Inflammatory macrophage treated with lipopolysaccharide for 4 hours (primary cell): ENCODE measurements around the gene SFRP5.
A peak's percentile ranks its signal among the peaks of the same experiment; 100 is the strongest.

ENCODE experiments used
- DNase-seq: peaks from one replicate; pipeline ENCODE4 v3.0.0-alpha.2; 2020

SFRP5 gene, protein sequence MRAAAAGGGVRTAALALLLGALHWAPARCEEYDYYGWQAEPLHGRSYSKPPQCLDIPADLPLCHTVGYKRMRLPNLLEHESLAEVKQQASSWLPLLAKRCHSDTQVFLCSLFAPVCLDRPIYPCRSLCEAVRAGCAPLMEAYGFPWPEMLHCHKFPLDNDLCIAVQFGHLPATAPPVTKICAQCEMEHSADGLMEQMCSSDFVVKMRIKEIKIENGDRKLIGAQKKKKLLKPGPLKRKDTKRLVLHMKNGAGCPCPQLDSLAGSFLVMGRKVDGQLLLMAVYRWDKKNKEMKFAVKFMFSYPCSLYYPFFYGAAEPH

DNA sequence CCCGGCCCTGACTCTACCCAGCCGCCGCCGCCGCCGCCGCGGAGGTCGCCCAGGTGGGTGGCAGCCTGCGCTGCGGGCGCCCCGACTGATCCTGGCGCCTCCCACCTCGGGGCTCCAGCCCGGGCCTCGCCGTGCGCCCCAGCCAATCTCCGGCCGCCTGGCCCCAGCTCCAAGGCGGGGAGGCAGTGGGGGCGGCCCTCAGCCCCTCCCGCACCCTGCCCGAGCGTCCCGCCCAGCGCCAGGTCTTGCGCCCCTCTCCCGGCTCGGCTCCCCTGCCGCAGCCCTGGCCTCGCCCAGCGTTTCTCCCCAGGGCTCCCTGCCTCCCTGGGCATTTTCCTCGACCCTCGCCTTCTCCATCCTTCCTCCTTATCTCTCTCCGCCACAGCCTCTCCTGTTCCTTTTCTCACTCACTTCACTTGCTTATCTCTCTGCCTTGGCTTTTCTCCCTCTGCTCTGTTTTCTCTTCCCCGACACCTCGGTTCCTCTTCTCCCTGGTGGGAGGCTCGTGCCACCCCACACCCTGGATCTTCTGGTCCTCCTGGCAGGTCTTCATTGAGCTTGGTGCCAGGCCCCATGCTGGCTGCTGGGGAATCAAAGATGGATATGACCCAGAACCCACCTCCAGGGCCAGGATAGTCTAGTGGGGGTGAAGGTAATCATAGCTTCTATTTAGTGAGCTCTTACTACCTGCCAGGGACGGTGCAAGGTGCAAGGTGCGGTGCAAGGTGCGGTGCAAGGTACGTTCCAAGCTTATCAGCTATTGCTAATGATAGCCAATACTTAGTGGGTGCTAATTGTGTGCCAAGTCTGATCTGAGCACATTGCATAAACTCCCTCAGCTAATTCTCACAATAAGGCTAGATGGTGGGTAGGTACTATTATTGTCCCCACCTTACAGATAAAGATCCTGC is at the start of gene SFRP5:
TSS of gene SFRP5 (minus strand) at position 87 of the 911 bp plus-strand sequence. CDS start 166 bp downstream, outside the sequence.
- no peak for DNase-seq

DNA sequence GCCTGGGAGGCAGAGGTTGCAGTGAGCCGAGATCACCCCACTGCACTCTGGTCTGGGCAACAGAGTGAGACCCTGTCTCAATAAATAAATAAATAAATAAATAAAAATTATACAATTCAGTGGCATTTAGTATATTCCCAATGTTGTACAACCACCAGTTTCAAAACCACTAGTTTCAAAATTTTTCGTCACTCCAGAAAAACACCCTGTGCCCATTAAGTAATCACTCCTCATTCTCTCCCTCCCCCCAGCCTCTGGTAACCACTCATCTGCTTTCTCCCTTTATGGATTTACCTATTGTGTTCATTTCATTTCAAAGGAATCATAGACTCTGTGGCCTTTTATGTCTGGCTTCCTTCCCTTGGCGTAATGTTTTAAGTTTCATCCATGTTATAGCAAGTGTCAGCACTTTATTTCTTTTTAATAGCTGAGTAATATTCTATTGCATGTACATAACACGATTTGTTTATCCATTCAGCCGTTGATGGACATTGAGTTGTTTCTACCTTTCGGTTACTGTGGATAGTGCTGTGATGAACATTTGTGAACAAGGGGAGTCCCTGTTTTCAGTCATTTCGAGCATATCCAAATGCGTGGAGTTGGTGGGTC is 48.4 kb upstream of the SFRP5 start:
- peak; percentile 52 for DNase-seq

DNA sequence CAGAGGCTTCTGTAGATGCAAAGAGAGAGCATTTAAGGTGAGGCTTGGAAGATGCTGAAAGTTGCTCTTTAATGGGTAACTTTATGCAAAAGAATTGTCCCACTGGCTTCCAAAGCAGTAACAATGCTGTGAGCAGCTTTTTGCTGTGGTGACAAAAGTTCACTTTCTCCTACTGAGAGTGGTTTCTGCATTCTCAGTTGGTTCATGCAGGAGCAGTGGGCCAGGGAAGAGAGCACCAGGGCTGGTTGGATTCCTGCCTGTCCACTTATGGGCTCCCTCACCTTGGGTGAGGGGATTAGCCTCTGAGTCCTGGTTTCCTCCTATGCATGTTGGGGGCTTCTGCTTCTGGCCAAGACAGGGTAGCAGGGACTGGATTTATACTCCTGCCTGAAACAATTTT is 46.8 kb upstream of the SFRP5 start:
- DNase-seq: no peak

DNA sequence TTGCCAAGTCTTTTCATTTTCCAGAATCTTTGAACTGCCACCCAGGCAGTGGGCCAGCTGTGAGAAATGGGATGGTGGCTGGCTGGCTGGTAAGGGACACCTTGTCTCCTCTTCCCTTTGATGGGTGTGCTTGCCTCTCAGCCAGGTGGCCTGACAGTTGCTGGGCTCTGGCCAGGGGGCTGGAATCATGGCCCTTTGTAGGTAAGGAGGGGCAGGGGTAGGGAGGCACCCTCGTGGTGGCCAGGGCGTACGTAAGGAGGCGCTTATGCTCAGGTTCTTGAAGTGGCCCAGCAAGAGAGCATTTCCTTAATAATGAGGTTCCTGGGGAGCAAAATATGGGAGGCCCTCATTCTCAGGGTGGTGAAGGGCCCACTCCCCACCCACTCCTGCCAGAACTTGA is 44.8 kb upstream of the SFRP5 start:
- no peak for DNase-seq

DNA sequence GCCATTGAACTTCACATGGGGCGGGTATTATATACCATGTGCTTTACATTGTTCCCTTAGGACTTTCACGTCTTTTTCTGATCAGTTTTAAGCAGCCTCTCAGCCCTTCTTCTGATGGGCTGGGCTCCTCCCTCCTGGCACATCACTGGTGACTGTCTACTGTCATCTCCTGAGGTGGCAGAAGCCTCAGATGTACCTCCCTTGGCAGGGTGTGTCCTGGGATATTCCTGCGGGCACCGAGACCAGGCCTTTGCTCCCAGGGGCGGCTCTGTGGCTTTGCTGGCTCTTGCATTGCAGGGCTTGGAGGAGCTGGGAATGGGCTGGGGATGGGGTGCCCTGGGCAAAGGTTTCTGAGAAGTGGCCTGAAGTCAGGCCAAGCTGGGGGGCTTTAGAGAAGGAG is 43.2 kb upstream of the SFRP5 start:
- DNase-seq: no peak

DNA sequence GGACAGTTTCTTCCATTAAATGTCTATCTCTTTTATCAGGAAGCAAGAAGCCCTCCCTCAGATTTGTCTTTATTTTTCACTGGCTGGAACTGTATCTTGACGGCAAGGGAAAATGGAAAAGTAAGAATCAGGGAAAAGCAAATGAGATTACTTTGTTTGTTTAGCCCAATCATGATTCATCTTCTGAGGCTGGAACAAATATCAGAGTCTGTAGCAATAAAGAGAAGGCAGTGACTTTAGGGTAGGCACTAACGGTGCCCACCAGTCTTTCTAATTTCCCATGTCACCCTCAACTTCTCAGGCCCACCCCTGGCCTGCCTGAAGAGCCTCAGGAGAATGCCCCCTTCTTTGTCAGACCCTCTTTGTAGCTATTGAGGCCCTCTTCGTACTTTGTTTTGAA is 41.5 kb upstream of the SFRP5 start:
- no peak for DNase-seq

DNA sequence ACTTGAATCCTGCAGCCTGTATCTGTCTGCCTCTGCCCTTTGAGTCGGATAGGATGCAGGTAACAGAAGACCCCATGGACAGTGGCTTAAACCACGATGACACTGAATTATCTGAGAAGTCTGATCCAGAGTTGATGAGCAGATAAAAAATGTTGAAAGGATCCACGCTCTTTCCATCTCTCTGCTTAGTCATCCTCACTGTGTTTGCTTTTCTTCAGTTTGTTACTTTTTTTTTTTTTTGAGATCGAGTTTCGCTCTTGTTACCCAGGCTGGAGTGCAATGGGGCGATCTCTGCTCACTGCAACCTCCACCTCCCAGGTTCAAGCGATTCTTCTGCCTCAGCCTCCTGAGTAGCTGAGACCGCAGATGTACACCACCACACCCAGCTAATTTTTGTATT is 40.9 kb upstream of the SFRP5 start:
- DNase-seq: no peak

DNA sequence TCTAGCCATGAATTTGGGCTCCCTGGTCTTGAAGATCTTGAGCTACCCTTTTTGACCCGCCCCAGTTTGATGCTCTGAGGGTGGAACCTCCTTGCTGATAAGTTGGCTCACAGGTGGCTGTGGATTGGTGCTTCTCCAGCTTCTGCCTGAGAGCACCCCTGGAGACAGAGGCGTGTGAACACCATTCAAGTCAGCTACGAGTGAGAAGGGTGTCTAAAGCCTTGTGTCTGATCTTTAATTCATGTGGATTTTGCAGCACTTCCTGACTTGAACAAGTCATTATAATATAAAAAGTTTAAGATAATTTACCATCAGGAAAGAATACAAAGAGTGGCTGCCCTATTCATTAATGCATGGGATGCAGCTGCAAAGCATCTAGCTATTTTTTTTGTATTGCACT is 40.2 kb upstream of the SFRP5 start:
- no peak for DNase-seq

DNA sequence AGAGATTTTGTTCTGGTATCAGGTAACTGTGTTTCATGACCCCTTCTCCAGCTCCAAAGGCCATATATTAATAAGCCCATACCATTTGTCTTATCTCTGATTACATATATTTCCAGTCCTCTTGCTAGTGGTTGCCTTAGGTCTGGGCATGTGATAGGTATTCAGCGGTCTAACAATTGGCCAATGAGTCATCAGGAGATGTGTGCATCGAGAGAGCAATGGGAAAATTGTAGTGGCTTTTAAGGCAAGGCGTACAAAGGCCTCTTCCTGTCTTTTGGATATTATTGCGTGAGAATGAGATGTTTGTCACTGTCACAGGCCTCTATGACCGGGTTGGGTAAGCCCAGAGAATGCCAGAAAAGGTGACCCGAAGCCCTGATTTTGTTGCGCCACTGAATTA is 38.6 kb upstream of the SFRP5 start:
- peak; percentile 3 for DNase-seq

DNA sequence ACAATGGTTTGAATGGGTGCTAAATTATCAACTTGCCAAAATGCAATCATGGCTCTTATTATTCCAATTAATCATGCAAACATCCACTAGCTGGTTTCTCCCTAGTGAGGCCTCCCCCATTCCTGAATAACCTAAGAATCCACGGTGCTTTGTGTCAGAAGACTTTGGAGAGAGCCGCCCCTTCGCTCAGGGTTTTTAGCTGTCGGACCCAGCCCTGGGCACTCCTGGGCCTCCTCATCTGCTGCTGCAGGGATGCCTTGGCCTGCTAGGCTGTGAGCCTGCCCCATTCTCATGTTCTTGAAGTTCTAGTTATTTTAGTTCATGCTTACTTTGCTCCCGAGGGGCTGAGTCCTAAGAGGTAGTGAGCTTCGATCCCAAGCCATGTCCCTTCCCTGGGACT is 34.1 kb upstream of the SFRP5 start:
- no peak for DNase-seq

DNA sequence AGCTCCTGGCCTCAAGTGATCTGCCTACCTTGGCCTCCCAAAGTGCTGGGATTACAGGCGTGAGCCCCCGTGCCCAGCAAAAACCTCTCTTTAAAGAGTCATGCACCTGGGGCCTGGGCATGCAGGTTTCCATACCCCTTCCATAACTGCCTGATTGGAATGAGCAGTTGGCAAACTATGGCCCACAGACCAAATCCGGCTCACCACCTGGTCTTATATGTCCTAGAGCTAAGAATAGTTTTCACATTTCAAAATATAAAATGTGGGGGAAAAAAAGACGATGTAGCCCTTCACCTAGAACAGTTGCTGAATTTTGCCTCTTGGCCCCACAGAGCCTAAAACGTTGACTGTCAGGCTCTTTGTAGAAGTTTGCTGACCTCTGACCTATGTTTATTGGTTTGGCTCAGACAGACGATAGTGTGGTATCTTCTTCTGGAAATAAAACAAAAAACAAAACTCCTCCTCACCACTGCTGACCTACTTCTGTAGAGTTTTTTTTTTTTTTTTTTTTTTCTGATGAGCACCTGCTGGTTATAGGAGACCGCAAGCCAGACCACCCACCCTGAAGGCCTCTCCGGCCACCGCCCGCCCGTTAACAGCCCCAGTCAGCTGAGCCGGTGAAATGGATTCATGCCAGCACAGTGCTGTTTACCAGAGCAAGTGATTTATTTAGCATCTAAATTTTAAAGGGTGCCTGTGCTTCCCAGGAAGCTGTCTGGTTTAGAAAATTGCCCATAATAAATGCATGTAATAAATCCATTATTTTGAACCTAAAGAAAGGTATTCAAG is 33.5 kb upstream of the SFRP5 start:
- no peak for DNase-seq

DNA sequence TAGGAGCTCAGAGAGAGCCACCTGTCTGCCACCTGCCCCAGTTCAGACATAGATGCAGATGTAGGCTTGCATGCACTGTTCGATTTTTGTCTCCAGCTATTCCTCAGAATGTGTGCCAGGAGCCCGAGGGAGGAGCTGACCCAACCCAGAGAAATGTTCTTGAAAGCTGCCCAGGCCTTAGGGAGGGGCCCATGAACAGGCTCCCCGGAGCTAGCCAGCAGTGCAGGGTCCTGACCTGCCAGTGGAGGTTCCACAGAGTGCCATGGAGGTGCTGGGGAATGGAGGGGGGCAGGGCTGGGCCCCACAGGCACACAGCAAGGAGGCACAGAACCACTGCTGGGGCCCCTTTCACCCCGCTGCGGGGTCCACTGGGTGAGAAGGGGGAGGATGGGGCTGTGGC is 29.6 kb upstream of the SFRP5 start:
- DNase-seq: no peak

DNA sequence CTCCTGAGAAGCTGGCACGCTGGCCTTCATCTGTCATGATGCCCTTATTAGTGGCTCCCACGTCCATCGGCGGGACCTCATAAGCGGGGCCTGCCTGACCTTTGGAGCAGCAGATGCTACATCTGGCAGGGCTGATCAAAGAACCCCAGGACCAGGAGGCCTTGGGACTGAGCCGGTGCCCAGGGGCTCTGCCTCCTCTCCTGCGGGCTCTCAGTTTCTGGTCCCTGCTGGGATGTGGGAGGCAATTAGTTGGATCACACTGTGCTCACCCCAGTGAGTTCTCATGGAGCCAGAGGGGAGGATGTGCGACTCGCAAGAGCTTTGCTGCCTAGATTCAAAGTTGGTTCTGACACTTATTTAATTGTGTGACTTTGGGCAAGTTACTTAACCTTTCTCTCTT is 28.7 kb upstream of the SFRP5 start:
- no peak for DNase-seq

DNA sequence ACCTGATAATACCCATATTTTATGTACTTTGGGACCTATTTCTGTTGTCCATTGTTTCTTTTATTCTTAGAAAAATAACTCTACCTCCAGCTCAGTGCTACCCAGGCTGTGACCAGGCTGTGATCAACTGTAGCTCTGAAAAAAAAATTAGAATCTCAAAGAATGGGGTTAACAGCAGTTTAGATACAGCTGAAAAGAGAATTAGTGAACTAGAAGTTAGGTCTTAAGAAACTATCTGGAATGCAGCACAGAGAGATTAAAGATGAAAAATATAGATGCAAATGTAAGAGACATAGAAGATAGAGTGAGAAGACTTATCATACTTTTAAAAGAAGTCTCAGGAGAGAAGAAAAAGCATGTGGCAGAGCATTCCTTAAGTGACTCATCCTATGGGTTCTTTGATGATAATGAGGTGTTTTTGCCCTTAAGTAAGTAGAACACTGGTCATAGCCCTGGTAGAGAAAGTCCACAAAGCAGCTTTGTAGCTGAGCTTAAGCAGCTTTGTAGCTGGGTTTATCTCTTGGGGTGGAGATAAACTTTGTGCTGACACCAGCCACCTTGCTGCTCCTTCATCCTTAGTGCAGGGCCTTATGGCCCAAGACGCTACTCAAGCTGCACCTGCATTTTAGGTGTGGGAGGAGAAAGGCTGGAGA is 27.3 kb upstream of the SFRP5 start:
- DNase-seq: no peak

DNA sequence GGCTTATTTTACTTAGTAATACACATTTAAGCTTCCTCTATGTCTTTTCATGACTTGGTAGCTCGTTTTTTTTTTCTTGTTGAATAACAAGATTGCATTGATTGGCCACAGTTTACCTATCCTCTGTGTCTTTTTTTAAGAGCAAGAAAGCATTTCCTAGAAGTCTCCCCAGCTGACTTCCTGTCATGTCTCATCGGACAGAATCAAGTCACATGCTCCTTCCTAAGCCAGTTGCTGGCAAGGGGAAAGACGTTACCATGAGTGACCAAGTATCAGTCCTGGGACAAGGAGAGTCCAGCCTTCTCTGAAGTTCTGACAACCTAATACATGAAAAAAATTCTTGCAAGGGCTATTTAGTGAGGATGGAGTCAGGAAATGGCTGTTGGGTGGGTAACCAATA is 24.9 kb upstream of the SFRP5 start:
- DNase-seq: peak; percentile 27

DNA sequence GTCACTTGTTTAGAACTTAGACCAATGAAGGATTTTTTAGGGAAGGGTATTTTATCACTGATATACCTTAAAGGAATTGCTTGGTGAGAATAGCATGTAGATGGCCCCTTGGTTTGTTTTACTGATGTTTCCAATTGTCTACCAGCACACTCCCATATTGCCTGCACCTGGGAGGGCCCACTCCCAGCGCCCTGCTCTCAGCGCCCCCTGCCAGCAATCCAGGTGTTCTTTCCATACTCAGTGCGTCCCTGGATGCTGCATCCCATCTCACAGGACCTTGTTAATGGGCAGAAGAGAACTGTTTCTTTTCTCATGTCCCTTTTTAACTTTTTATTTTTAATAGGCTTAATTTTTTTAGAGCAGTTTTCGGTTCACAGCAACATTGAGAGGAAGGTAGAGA is 24.1 kb upstream of the SFRP5 start:
- no peak for DNase-seq

DNA sequence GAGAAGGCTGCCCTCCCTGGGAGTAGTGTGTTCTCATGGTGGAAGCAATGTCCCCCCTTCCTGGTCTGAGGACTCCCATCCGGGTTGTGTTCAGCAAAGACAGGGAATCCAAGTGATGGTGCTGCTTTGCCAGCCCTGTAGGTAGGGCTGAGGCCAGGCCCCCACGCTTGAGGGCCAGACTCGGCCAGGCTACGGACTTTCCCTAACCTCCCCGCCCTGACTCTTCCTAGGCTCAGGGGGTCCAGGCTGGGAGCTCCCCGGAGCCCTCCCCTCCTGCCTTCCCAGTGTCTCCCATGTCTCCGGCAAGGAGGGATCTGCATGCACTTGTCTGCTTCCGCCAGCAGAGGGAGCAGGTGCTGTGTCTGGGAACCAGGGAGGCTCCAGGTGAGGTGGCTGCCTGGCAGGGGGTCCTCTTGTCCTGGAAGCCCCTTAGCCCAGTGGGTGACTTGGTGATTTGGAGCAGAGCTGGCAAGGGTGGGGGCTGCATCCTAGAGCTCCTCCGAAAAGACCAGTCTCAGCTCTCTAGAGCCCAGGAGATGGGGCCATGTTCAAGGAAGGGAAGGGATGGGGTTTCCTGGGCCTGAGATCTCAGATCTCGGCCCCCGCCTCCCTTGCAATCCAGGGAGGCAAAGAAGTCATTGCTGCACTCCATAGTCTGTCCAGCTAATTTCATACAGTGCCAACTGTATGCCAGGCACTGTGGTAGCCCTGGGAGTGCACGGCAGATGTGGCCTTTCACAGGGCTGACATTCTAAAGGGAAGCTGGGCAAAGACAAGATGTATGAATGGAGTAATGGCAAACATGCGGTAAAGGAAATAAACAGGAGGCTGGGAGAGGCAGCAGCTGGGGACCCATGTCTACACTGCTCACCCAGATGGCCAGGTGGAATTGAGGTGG is 20.3 kb upstream of the SFRP5 start:
- DNase-seq: peak; percentile 51

DNA sequence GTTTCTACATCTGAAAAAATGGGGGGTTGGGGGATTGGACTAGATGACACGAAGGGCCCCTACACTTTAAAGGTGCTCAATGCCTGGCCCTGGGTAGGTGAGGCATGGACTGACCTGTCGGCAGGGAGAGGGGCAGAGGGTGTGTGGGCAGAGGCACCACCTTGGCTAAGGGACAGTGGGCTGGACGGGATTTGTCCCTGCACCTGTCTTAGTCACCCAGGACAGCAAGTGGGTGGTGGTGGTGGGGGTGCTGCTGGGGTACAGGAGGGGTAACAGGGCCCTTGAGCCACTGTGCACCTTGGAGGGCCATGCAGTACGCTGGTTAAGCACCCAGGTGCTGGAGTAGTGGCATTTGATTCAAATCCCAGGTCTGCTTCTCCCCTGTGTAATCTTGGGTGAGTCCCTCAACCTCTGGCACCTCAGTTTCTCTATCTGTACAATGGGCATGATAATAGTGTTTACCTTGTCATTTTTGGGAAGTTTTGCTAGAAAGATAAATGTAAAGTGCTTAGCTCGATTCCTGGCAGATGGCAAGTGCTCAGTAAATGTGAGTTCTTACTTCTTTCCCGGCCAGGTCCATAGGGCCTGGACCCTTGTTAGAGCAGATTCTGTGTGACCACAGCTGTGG is 18.1 kb upstream of the SFRP5 start:
- DNase-seq: no peak

DNA sequence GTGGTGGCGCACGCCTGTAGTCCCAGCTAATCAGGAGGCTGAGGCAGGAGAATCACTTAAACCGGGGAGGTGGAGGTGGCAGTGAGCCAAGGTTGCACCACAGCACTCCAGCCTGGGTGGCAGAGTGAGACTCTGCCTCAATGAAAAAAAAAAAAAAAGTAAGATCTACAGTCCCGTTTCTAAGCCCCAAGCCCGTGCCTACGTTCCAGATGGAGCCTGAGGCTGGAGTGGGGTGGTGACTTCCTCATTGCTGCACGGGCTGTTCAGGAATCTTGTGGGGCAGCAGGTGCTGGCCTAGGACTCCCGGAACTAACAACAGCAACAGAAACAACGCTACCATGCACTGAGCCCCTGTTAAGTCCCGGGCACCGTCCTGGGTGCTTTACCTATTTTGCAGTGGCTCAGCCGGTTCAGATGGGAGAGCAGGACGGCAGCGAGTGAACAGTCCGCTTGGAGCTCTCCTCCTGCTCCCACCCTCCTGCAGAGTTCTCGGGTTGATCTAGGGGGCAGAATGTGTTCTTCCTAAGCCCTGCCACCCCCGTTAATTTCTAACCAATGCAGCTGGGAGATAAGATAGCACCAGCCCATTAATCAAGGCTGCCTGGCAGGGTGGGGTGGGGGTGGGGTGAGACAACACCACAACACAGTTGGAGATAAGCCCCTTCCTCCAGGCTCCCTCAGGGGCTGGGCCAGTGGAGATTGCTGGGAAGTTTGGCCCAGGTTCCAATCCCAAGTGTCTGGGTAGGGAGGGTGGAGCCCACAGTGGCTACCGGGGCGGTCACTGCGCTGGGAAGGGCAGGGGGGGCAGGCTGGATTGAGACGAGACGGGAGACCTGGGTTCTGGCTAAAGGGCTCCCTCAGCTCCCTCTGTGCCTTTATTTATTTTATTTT is 17.0 kb upstream of the SFRP5 start:
- DNase-seq: no peak

DNA sequence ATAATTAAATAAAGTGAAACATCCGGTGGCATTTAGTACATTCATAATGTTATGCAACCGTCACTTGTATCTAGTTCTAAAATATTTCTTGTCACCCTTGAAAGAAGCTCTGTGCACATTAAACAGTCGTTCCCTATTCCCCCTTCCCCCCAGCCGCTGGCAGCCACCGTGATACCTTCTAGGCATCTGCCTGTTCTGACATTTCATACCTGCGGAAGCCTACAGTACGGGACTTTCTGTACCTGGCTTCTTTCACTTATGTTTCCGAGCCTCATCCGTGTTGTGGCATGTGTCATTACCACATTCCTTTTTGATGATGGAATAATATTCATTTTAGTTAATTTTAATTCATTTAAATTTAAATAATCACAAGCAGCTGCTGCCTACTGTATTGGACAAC is 13.9 kb upstream of the SFRP5 start:
- no peak for DNase-seq
